H9 (cell line): Measurements from ENCODE around the gene TRIM24. TPM values are rescaled to one million over a fixed set of nuclear protein-coding genes. Genes with fewer than 3 reads are reported as not detected.

ENCODE experiments used
- DNase-seq: peaks from one replicate; pipeline ENCODE4 v3.0.0-alpha.2; 2017
- H2AFZ ChIP-seq: one replicate; pipeline ENCODE4 v1.6.1; 2013; ENCODE audit warnings: mild to moderate bottlenecking, low read length, control low read depth, moderate library complexity
- H2AK5ac ChIP-seq: 2 replicates; pipeline ENCODE4 v1.6.1; 2013; ENCODE audit warnings: low read length, control low read depth, mixed read lengths; ENCODE audit not compliant: insufficient read length
- H2BK120ac ChIP-seq: one replicate; pipeline ENCODE4 v1.6.1; 2013; ENCODE audit warnings: low read depth, mild to moderate bottlenecking, low read length, control low read depth, inconsistent platforms; ENCODE audit not compliant: poor library complexity, severe bottlenecking
- H2BK12ac ChIP-seq: 2 replicates; pipeline ENCODE4 v1.6.1; 2013; ENCODE audit warnings: low read length, control low read depth, mixed read lengths, low read depth; ENCODE audit not compliant: insufficient read length
- H2BK15ac ChIP-seq: 2 replicates; pipeline ENCODE4 v1.6.1; 2013; ENCODE audit warnings: low read depth, low read length, control low read depth
- H2BK20ac ChIP-seq: one replicate; pipeline ENCODE4 v1.6.1; 2013; ENCODE audit warnings: low read depth, mild to moderate bottlenecking, low read length, control low read depth, inconsistent platforms; ENCODE audit not compliant: poor library complexity, severe bottlenecking
- H2BK5ac ChIP-seq: 2 replicates; pipeline ENCODE4 v1.6.1; 2013; ENCODE audit warnings: low read length, control low read depth, mixed read lengths; ENCODE audit not compliant: insufficient read length
- H3K14ac ChIP-seq: 2 replicates; pipeline ENCODE4 v1.6.1; 2013; ENCODE audit warnings: low read length, control low read depth; ENCODE audit not compliant: insufficient read depth
- H3K18ac ChIP-seq: 2 replicates; pipeline ENCODE4 v1.6.1; 2013; ENCODE audit warnings: low read depth, mild to moderate bottlenecking, mixed read lengths, low read length, control low read depth; ENCODE audit not compliant: insufficient read length
- H3K23ac ChIP-seq: 2 replicates; pipeline ENCODE4 v1.6.1; 2013; ENCODE audit warnings: low read length, control low read depth, mixed read lengths, low read depth; ENCODE audit not compliant: insufficient read length
- H3K23me2 ChIP-seq: 2 replicates; pipeline ENCODE4 v1.6.1; 2013; ENCODE audit warnings: low read depth, mild to moderate bottlenecking, mixed read lengths, low read length, control low read depth; ENCODE audit not compliant: insufficient read length, poor library complexity, severe bottlenecking
- H3K27ac ChIP-seq: 2 replicates; pipeline ENCODE4 v1.5.1; 2013; ENCODE audit warnings: low read length, control low read depth, mixed read lengths, low read depth; ENCODE audit not compliant: insufficient read length
- H3K27me3 ChIP-seq: 2 replicates; pipeline ENCODE4 v1.6.1; 2013; ENCODE audit warnings: low read length, control low read depth, inconsistent platforms; ENCODE audit not compliant: insufficient read depth
- H3K4ac ChIP-seq: 2 replicates; pipeline ENCODE4 v1.6.1; 2013; ENCODE audit warnings: low read depth, mild to moderate bottlenecking, control low read depth, inconsistent platforms, low read length, moderate library complexity
- H3K4me1 ChIP-seq: 2 replicates; pipeline ENCODE4 v1.6.1; 2013; ENCODE audit warnings: low read length, control low read depth, inconsistent platforms; ENCODE audit not compliant: insufficient read depth
- H3K4me2 ChIP-seq: 2 replicates; pipeline ENCODE4 v1.6.1; 2013; ENCODE audit warnings: low read length, control low read depth, mixed read lengths; ENCODE audit not compliant: insufficient read length, insufficient read depth
- H3K56ac ChIP-seq: 2 replicates; pipeline ENCODE4 v1.6.1; 2013; ENCODE audit warnings: low read depth, mild to moderate bottlenecking, mixed read lengths, low read length, control low read depth; ENCODE audit not compliant: insufficient read length
- H3K79me1 ChIP-seq: 2 replicates; pipeline ENCODE4 v1.6.1; 2013; ENCODE audit warnings: low read depth, mild to moderate bottlenecking, moderate library complexity, low read length, control low read depth, inconsistent platforms; ENCODE audit not compliant: insufficient read depth, poor library complexity, severe bottlenecking
- H3K79me2 ChIP-seq: 2 replicates; pipeline ENCODE4 v1.6.1; 2013; ENCODE audit warnings: low read length, control low read depth, inconsistent platforms; ENCODE audit not compliant: insufficient read depth
- H3K9ac ChIP-seq: 2 replicates; pipeline ENCODE4 v1.6.1; 2013; ENCODE audit warnings: low read length, control low read depth, mixed read lengths; ENCODE audit not compliant: insufficient read length; ENCODE audit errors: extremely low read depth
- H3K9me3 ChIP-seq: one replicate; pipeline ENCODE4 v1.6.1; 2013; ENCODE audit warnings: low read depth, low read length, inconsistent platforms; ENCODE audit not compliant: control insufficient read depth
- H3T11ph ChIP-seq: one replicate; pipeline ENCODE4 v1.6.1; 2013; ENCODE audit warnings: mild to moderate bottlenecking, low read length, control low read depth, inconsistent platforms
- H4K20me1 ChIP-seq: one replicate; pipeline ENCODE4 v1.6.1; 2013; ENCODE audit not compliant: control insufficient read depth, insufficient read length, insufficient read depth
- H4K5ac ChIP-seq: 2 replicates; pipeline ENCODE4 v1.6.1; 2013; ENCODE audit warnings: low read depth, mild to moderate bottlenecking, mixed read lengths, low read length, control low read depth; ENCODE audit not compliant: insufficient read length
- H4K8ac ChIP-seq: replicated peaks from 2 replicates; pipeline ENCODE4 v1.6.1; 2013; ENCODE audit warnings: low read length, control low read depth, mixed read lengths, low read depth; ENCODE audit not compliant: insufficient read length
- H4K91ac ChIP-seq: 2 replicates; pipeline ENCODE4 v1.6.1; 2013; ENCODE audit warnings: low read depth, mild to moderate bottlenecking, moderate library complexity, mixed read lengths, low read length, control low read depth; ENCODE audit not compliant: insufficient read length
- H3K27ac Mint-ChIP-seq, 3 experiments: 2 replicates in 2 of 3; 3 replicates in 1 of 3; pipeline ENCODE4 v1.8.0; 2020 to 2021; ENCODE audit warnings: mixed read lengths in 3 of 3, mild to moderate bottlenecking in 1 of 3, moderate library complexity in 1 of 3
- H3K27me3 Mint-ChIP-seq: 2 replicates; pipeline ENCODE4 v1.8.0; 2021; ENCODE audit warnings: low read depth, mild to moderate bottlenecking, moderate library complexity, mixed read lengths
- H3K36me3 Mint-ChIP-seq, 3 experiments: 2 replicates in 2 of 3; 3 replicates in 1 of 3; pipeline ENCODE4 v1.8.0; 2020 to 2021; ENCODE audit warnings: low read depth in 3 of 3, mixed read lengths in 3 of 3; ENCODE audit not compliant: insufficient read depth in 1 of 3
- H3K4me1 Mint-ChIP-seq, 2 experiments: 2 replicates each; pipeline ENCODE4 v1.8.0; 2020; ENCODE audit warnings: mixed read lengths in 2 of 2
- H3K4me3 Mint-ChIP-seq, 2 experiments: 2 replicates in 1 of 2; 3 replicates in 1 of 2; pipeline ENCODE4 v1.8.0; 2020 to 2021; ENCODE audit warnings: mild to moderate bottlenecking in 2 of 2, mixed read lengths in 2 of 2, moderate library complexity in 1 of 2
- H3K9me3 Mint-ChIP-seq, 2 experiments: 2 replicates in 1 of 2; 3 replicates in 1 of 2; pipeline ENCODE4 v1.8.0; 2020; ENCODE audit warnings: mild to moderate bottlenecking in 2 of 2, mixed read lengths in 2 of 2, moderate library complexity in 1 of 2
- CTCF ChIP-seq: fragments of 200-600 bp; sonication (generic); conservative IDR thresholded peaks from 3 replicates; pipeline ENCODE4 v1.8.0; 2021; ENCODE audit warnings: antibody characterized with exemption, mild to moderate bottlenecking
- WGBS: extraction: QIAGEN DNeasy Blood & Tissue Kit; methylation state at CpG from one replicate; pipeline ENCODE4 v1.1.7; 2013; ENCODE audit warnings: missing lambda C conversion rate, low lambda C conversion rate, mixed read lengths; ENCODE audit not compliant: insufficient read length; ENCODE audit errors: extremely low coverage; 5-methylcytosine and 5-hydroxymethylcytosine counted together
- total RNA-seq: library from RNA; stranded (reverse); gene quantifications from 2 replicates; pipeline ENCODE4 v1.2.1, GENCODE V29; 2021

TRIM24 gene
- total RNA-seq, 1 experiment from 2014 or later, result 260 TPM

- H2BK20ac ChIP-seq, result no peak overlapping the region
- H3K18ac ChIP-seq, result no peak overlapping the region
- H4K8ac ChIP-seq, result no peak overlapping the region
- peaks cover 60 to 61% of the 10 kb centered on the region in 2 experiments for H3K9me3 Mint-ChIP-seq
- no peaks in the 10 kb centered on the region for H3K79me2 ChIP-seq
- H4K5ac ChIP-seq, result no peak overlapping the region
- H3K27ac ChIP-seq, result no peak overlapping the region
- no peaks in the 10 kb centered on the region for H4K20me1 ChIP-seq
- no peak overlapping the region for H3T11ph ChIP-seq
- no peak overlapping the region for H3K56ac ChIP-seq
- H3K23me2 ChIP-seq, result no peaks in the 10 kb centered on the region
- H2AK5ac ChIP-seq, result no peak overlapping the region
- TF ChIP-seq CTCF, result no peak
- H3K4ac ChIP-seq, result no peak overlapping the region
- peaks cover 9% of the 10 kb centered on the region; the same call in 1 of the 2 replicates for H3K4me1 ChIP-seq
- H4K91ac ChIP-seq, result no peak overlapping the region
- no peaks in the 10 kb centered on the region for H3K79me1 ChIP-seq
- no CpG with 5 or more reads among the region's 2 CpGs for WGBS
- peaks cover 26 to 28% of the 10 kb centered on the region in 2 experiments for H3K4me1 Mint-ChIP-seq
- peaks cover 11% of the 10 kb centered on the region for H3K27me3 Mint-ChIP-seq
- no peak overlapping the region for H3K4me2 ChIP-seq
- H3K14ac ChIP-seq, result no peak overlapping the region
- no peak overlapping the region for H3K9ac ChIP-seq
- H3K4me3 Mint-ChIP-seq, result no peak overlapping the region
- H2BK12ac ChIP-seq, result no peak overlapping the region
- H2BK120ac ChIP-seq, result no peak overlapping the region
- no peak overlapping the region for H2BK5ac ChIP-seq
- no peaks in the 10 kb centered on the region for H3K27me3 ChIP-seq
- H3K23ac ChIP-seq, result no peak overlapping the region
- no peak for DNase-seq
- H3K27ac Mint-ChIP-seq, result no peak overlapping the region
- no peak overlapping the region for H2BK15ac ChIP-seq
- peaks cover 20% of the 10 kb centered on the region for H3K9me3 ChIP-seq
- H3K36me3 Mint-ChIP-seq, result peaks cover 41 to 60% (median 42%) of the 10 kb centered on the region in 3 experiments
- H2AFZ ChIP-seq, result no peak overlapping the region
These were observed 28.5 kb upstream of the TRIM24 start for GRCh38 chr7:138431517-138431916.
